Heart right ventricle (tissue), 16 donors: ENCODE measurements around the gene ADSS2. TPM values are rescaled to one million over a fixed set of nuclear protein-coding genes. Genes with fewer than 3 reads are reported as not detected.
"Not testable (repeated sequence)": the region's sequence is repeated elsewhere in the genome, so short reads cannot be mapped to it uniquely, and the experiment has no call there.

ENCODE experiments used
- ATAC-seq, 8 donors: fragments of 200-7000 bp; cut with Tn5 transposase; one replicate each; pipeline ENCODE4 v1.9.1; 2020; ENCODE audit warnings: mild to moderate bottlenecking in 8 of 8, moderate library complexity in 8 of 8, moderate number of reproducible peaks in 1 of 8
- DNase-seq, 2 donors: peaks; one replicate each; pipeline ENCODE4 v3.0.0-alpha.2; 2020
- H3K27ac ChIP-seq, 10 donors: fragments of 200-600 bp; sonication (generic) in 2 of 10; one replicate each; pipeline versions ENCODE4 v1.5.0 to v1.8.0; 2020 to 2022; ENCODE audit warnings: mild to moderate bottlenecking in 3 of 10
- H3K27me3 ChIP-seq, 7 donors: fragments of 200-600 bp; one replicate each; pipeline ENCODE4 v1.8.0; 2021 to 2022; ENCODE audit warnings: mild to moderate bottlenecking in 2 of 7
- H3K36me3 ChIP-seq, 9 donors: fragments of 200-600 bp; sonication (generic) in 1 of 9; one replicate each; pipeline versions ENCODE4 v1.5.0 to v1.8.0; 2020 to 2022; ENCODE audit warnings: mild to moderate bottlenecking in 2 of 9
- H3K4me1 ChIP-seq, 9 donors: fragments of 200-600 bp; sonication (generic) in 1 of 9; one replicate each; pipeline versions ENCODE4 v1.5.0 to v1.8.0; 2020 to 2022; ENCODE audit warnings: mild to moderate bottlenecking in 4 of 9
- H3K4me3 ChIP-seq, 10 donors: fragments of 200-600 bp; sonication (generic) in 2 of 10; one replicate each; pipeline versions ENCODE4 v1.5.0 to v1.8.0; 2020 to 2022; ENCODE audit warnings: mild to moderate bottlenecking in 7 of 10, moderate library complexity in 2 of 10
- H3K9me3 ChIP-seq, 11 donors: fragments of 200-600 bp in 10 of 11; sonication (generic) in 2 of 11; one replicate each; pipeline versions ENCODE4 v1.5.0 to v1.8.0; 2013 to 2022; ENCODE audit warnings: mild to moderate bottlenecking in 2 of 11, control low read depth in 1 of 11, moderate library complexity in 1 of 11
- CTCF ChIP-seq, 9 donors: fragments of 200-600 bp; sonication (generic) in 2 of 9; IDR thresholded peaks; one replicate each; pipeline versions ENCODE4 v1.5.0 to v1.8.0; 2021 to 2022; ENCODE audit warnings: antibody characterized with exemption in 9 of 9, mild to moderate bottlenecking in 5 of 9, moderate library complexity in 1 of 9
- WGBS, 2 donors: extraction: QIAGEN DNeasy Blood & Tissue Kit; methylation state at CpG; one replicate each; pipeline ENCODE4 v1.1.7; 2013; ENCODE audit warnings: inconsistent platforms in 1 of 2; 5-methylcytosine and 5-hydroxymethylcytosine counted together
- intact Hi-C, 10 donors: fragments of 100-400 bp; cut with DNase I; formaldehyde crosslinking; loops; one replicate each; pipeline versions ENCODE4 v1.11.1 to v1.14.2; 2022
- polyA plus RNA-seq, 2 donors: library from polyadenylated mRNA; stranded (reverse); fragments of 200-250 nt; gene quantifications; one replicate each; pipeline ENCODE4 v1.2.3, GENCODE V29; 2013
- total RNA-seq, 10 donors: library from RNA; stranded (reverse); fragmentation: NEBNext Ultra II Directional in 3 of 10; extraction: Animal tissue kit (Norgen Biotek cat#: 25700) in 3 of 10; gene quantifications; one replicate each; pipeline versions ENCODE4 v1.2.1 to v1.2.4, GENCODE V29; 2021 to 2023
- donor health status: Arrhythmogenic right ventricular cardiomyopathy.
- donor health status: ischemic (EF 13 %, LVEDD 7.1; RV severe dilation, severe dysfunction).
- donor health status: healthy with polysubstance abuse.
- donor health status: DM: no; HTN: yes; CAD: no.
- donor health status: DM: no; HTN: no; CAD: no.
- donor health status: ischemic (EF 25% LVEDD 6.9; RV normal size, moderate dysfunction).
- donor health status: ischemic (EF 25% LVEDD 5.7; RV mildly dilated, moderate dysfunction).
- donor health status: healthy.
- donor health status: DM: yes; HTN: yes; CAD: no.
- donor health status: Ischemic cardiomyopathy.
- donor health status: ischemic (EF 35%, LVEDD 5.7; RV mildly dilated, moderate dysfunction).
- donor health status: nonischemic (EF 11% LVEDD 7.7; RV severe dilation, severe dysfunction).
- donor health status: DM: yes; HTN: yes; CAD: no.
- donor health status: PGD.
- donor health status: ischemic (EF 29% LVEDD 5.4; RV normal size, mild dysfunction).
- donor health status: nonischemic (EF 23%, LVEDD 6.1; RV moderate dilation, normal function).

Gene ADSS2
- total and polyA plus RNA-seq, 12 donors: 4.5 to 16.2 (median 7.4) TPM

- ATAC-seq (no peak), DNase-seq (no peak)
- H3K27me3 ChIP-seq: no peaks in the 10 kb centered on the region
- WGBS, 2 donors: 82 to 88% methylated on average over 7 of the region's 7 CpGs
- TF ChIP-seq CTCF (IDR thresholded peaks at IDR 0.05): no peak
- no peaks in the 10 kb centered on the region for H3K9me3 ChIP-seq
- intact Hi-C loops: no loop called here
- H3K4me3 ChIP-seq: no peak overlapping the region
- no peak overlapping the region for H3K27ac ChIP-seq
- no peaks in the 10 kb centered on the region for H3K36me3 ChIP-seq
- no peaks in the 10 kb centered on the region for H3K4me1 ChIP-seq
Observed at GRCh38 chr1:244381878-244382565, 69.7 kb downstream of the ADSS2 start.

- no peaks in the 10 kb centered on the region for H3K36me3 ChIP-seq
- DNase-seq (no peak), ATAC-seq (no peak)
- no peaks in the 10 kb centered on the region for H3K27me3 ChIP-seq
- no peak for TF ChIP-seq CTCF (IDR thresholded peaks at IDR 0.05)
- no peaks in the 10 kb centered on the region for H3K4me1 ChIP-seq
- no peaks in the 10 kb centered on the region for H3K9me3 ChIP-seq
- H3K4me3 ChIP-seq: no peak overlapping the region
- 81 to 86% methylated on average over 6 of the region's 6 CpGs for WGBS, 2 donors
- no peak overlapping the region for H3K27ac ChIP-seq
- intact Hi-C loops: no loop called here
Observed at GRCh38 chr1:244376126-244376525, 75.6 kb downstream of the ADSS2 start.

- ATAC-seq: no peak
- Histone ChIP-seq H3K27ac (no peak overlapping the region), H3K36me3 (no peaks in the 10 kb centered on the region), H3K4me1 (no peaks in the 10 kb centered on the region), H3K27me3 (no peaks in the 10 kb centered on the region), H3K4me3 (no peak overlapping the region), H3K9me3 (no peaks in the 10 kb centered on the region)
- WGBS, 2 donors: 65 to 78% methylated on average over 7 of the region's 7 CpGs
- TF ChIP-seq CTCF (IDR thresholded peaks at IDR 0.05): no peak
- intact Hi-C loops: no loop called here
- no peak for DNase-seq
Observed at GRCh38 chr1:244375051-244375450, 76.7 kb downstream of the ADSS2 start.

- H3K27ac ChIP-seq, H3K4me3 ChIP-seq, H3K4me1 ChIP-seq, intact Hi-C loops, DNase-seq, H3K36me3 ChIP-seq, H3K27me3 ChIP-seq, H3K9me3 ChIP-seq, ATAC-seq: not testable (repeated sequence)
- WGBS, 2 donors: 93 to 96% methylated on average over 6 of the region's 6 CpGs
Observed at GRCh38 chr1:244374484-244374883, 77.2 kb downstream of the ADSS2 start.
